Measurements from ENCODE around the gene LYPD1.

LYPD1 gene

DNA sequence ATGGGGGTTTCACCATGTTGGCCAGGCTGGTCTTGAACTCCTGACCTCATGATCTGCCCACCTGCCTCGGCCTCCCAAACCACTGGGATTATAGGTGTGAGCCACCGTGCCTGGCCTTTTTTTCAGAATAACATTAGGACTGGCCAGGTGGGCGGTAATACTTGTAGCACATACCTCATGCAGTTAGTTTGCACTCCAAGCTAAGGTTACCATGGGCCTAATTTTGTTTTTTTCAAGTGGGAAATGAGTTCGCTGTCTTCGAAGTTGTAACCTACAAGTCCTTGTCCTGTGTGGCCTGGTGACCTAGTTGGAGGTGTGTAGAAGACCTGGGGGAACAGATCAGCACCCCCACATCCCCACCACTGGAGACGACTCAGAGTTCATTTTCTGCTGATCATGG lies 74.8 kb downstream of the LYPD1 start:
- no peak for DNase-seq (ENCODE audit: low spot score)
